GM19372 (cell line): ENCODE results near the gene OTUB1.

ENCODE experiments used
- ATAC-seq: cut with Tn5 transposase; IDR thresholded peaks from one replicate; pipeline ENCODE4 v1.9.1; 2021; ENCODE audit warnings: mild to moderate bottlenecking, low read depth, moderate library complexity; ENCODE audit not compliant: unreplicated experiment

Gene OTUB1

GRCh38 chr11:64003807-64004589 lies 17.8 kb downstream of the OTUB1 start:
- no peak for ATAC-seq

GRCh38 chr11:64004590-64004984 lies 18.3 kb downstream of the OTUB1 start:
- ATAC-seq, result no peak

GRCh38 chr11:64005691-64006090 lies 19.5 kb downstream of the OTUB1 start:
- ATAC-seq, result no peak

- ATAC-seq, result no peak
These were observed 20.2 kb downstream of the OTUB1 start for GRCh38 chr11:64006398-64006797.

- ATAC-seq, result no peak
These were observed 21.0 kb downstream of the OTUB1 start for GRCh38 chr11:64007160-64007628.

GRCh38 chr11:64007629-64008282 lies 21.5 kb downstream of the OTUB1 start:
- no peak for ATAC-seq

- ATAC-seq, result no peak
These were observed 22.2 kb downstream of the OTUB1 start for GRCh38 chr11:64008283-64008913.

- no peak for ATAC-seq
These were observed 22.8 kb downstream of the OTUB1 start for GRCh38 chr11:64008914-64009633.

- ATAC-seq, result no peak
These were observed 23.5 kb downstream of the OTUB1 start for GRCh38 chr11:64009710-64010109.

- ATAC-seq, result no peak
These were observed 24.5 kb downstream of the OTUB1 start for GRCh38 chr11:64010783-64011182.

- ATAC-seq, result no peak
These were observed 25.1 kb downstream of the OTUB1 start for GRCh38 chr11:64011371-64011770.

GRCh38 chr11:64013141-64013896 lies 27.1 kb downstream of the OTUB1 start:
- ATAC-seq, result no peak

- no peak for ATAC-seq
These were observed 28.1 kb downstream of the OTUB1 start for GRCh38 chr11:64014356-64014755.

GRCh38 chr11:64015510-64015909 lies 29.3 kb downstream of the OTUB1 start:
- no peak for ATAC-seq

- no peak for ATAC-seq
These were observed 30.0 kb downstream of the OTUB1 start for GRCh38 chr11:64015935-64016845.

GRCh38 chr11:64017945-64018224 lies 31.6 kb downstream of the OTUB1 start:
- ATAC-seq, result no peak

- no peak for ATAC-seq
These were observed 32.1 kb downstream of the OTUB1 start for GRCh38 chr11:64018310-64018709.

- no peak for ATAC-seq
These were observed 33.1 kb downstream of the OTUB1 start for GRCh38 chr11:64019106-64020037.
